KBM-7 (cell line): ENCODE results near the gene SPSB2.
"Not testable (repeated sequence)": the region's sequence is repeated elsewhere in the genome, so short reads cannot be mapped to it uniquely, and the experiment has no call there.

Experiments
- DNase-seq: peaks from one replicate; pipeline ENCODE4 v3.0.0-alpha.2; 2015
- in situ Hi-C: fragments of 300-500 bp; cut with MboI; formaldehyde crosslinking; loops from 2 replicates; pipeline ENCODE4 v1.14.3; 2020; ENCODE audit warnings: low sequenced_read_pairs, low pct_unique_long_range_greater_than_20kb, mixed read lengths

Gene SPSB2

GRCh38 chr12:6873094-6874014 is at the start of gene SPSB2:
Gene SPSB2 (minus strand): TSS chr12:6873303. CDS start chr12:6872901, 402 bp downstream.
- DNase-seq: peak; percentile 96
- in situ Hi-C loops: no loop called here

GRCh38 chr12:6921996-6922946 is 49.2 kb upstream of the SPSB2 start:
- peak; percentile 61 for DNase-seq
- in situ Hi-C loops: no loop called here

- in situ Hi-C loops: no loop called here
- no peak for DNase-seq
Observed at GRCh38 chr12:6921539-6921938, 48.4 kb upstream of the SPSB2 start.

GRCh38 chr12:6919588-6919987 is 46.5 kb upstream of the SPSB2 start:
- no peak for DNase-seq
- in situ Hi-C loops: no loop called here

- in situ Hi-C loops: no loop called here
- DNase-seq: no peak
Observed at GRCh38 chr12:6917491-6918231, 44.6 kb upstream of the SPSB2 start.

- no peak for DNase-seq
- in situ Hi-C loops: no loop called here
Observed at GRCh38 chr12:6916426-6917200, 43.5 kb upstream of the SPSB2 start.

- DNase-seq: no peak
- in situ Hi-C loops: no loop called here
Observed at GRCh38 chr12:6915789-6916285, 42.7 kb upstream of the SPSB2 start.

- DNase-seq: no peak
- in situ Hi-C loops: no loop called here
Observed at GRCh38 chr12:6914947-6915788, 42.1 kb upstream of the SPSB2 start.

GRCh38 chr12:6914246-6914946 is 41.3 kb upstream of the SPSB2 start, which contains the start of gene ENO2:
Gene ENO2 (plus strand): TSS chr12:6914580. CDS start chr12:6915833, 1,253 bp downstream.
- DNase-seq: no peak
- in situ Hi-C loops: no loop called here

- in situ Hi-C loops: no loop called here
Observed at GRCh38 chr12:6912164-6912935, 39.2 kb upstream of the SPSB2 start.

GRCh38 chr12:6909421-6910145 is 36.5 kb upstream of the SPSB2 start:
- in situ Hi-C loops: no loop called here
- peak; percentile 49 for DNase-seq

More at GRCh38 chr12:6912164-6912935, 39.2 kb upstream of the SPSB2 start:
- DNase-seq: no peak

- in situ Hi-C loops, DNase-seq: not testable (repeated sequence)
Observed at GRCh38 chr12:6908141-6908540, 35.0 kb upstream of the SPSB2 start.

- no peak for DNase-seq
- in situ Hi-C loops: no loop called here
Observed at GRCh38 chr12:6905414-6906040, 32.4 kb upstream of the SPSB2 start.

GRCh38 chr12:6904280-6905276 is 31.5 kb upstream of the SPSB2 start, which contains the start of gene LRRC23:
Gene LRRC23 (plus strand): TSS chr12:6904822. CDS start chr12:6905634, 812 bp downstream.
- in situ Hi-C loops: no loop called here
- DNase-seq: peak; percentile 99
